ENCODE results near the gene GREM2. TPM values are rescaled to one million over a fixed set of nuclear protein-coding genes. Genes with fewer than 3 reads are reported as not detected.

Gene GREM2
- polyA plus RNA-seq, 2 of the 4 experiments (the other 2 are of a cell fraction) = 0.13 to 0.59 TPM

- FAIRE-seq = no peak
- Histone ChIP-seq H3K4me2 (no peak overlapping the region), H3K9me3 (no peaks in the 10 kb centered on the region), H3K27ac (no peak overlapping the region), H3K4me1 (no peaks in the 10 kb centered on the region; the same call in 2 of the 3 replicates), H3K4me3 (no peak overlapping the region)
- no peak for ATAC-seq
- DNase-seq (ENCODE audit: low read depth in 1 of 2, low spot score in 1 of 2) = no peak
- ChIA-PET CTCF (no interaction called here), POLR2A (no interaction called here)
- TF ChIP-seq, protein P1, sequence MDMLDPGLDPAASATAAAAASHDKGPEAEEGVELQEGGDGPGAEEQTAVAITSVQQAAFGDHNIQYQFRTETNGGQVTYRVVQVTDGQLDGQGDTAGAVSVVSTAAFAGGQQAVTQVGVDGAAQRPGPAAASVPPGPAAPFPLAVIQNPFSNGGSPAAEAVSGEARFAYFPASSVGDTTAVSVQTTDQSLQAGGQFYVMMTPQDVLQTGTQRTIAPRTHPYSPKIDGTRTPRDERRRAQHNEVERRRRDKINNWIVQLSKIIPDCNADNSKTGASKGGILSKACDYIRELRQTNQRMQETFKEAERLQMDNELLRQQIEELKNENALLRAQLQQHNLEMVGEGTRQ (IDR thresholded peaks at IDR 0.05) = no peak
- no peak for TF ChIP-seq EHMT2 (IDR thresholded peaks at IDR 0.05; ENCODE audit: low read depth)
- no peak for TF ChIP-seq PHF8 (IDR thresholded peaks at IDR 0.05; ENCODE audit: borderline replicate concordance, low read depth)
These were observed 144.1 kb downstream of the GREM2 start for GRCh38 chr1:240467895-240468294.

DNA sequence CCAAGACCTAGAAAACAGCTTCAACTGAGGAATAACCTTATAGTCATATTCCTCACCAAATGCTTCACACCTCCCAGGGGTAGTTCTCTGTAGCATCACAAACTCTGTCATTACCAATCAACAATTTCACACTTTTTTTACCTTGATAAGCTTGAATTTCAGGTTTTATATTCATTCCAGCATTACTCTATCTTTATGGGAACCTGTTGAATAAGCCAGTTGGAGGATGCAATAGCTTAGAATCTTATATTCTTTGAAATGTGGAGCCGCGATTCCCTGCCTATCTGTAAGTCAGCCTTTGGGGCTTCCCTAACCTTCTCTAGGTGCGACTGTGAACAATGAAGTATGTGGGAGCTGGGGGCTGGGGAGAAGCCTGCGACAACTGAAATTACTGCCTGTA is 145.4 kb downstream of the GREM2 start:
- WGBS (ENCODE audit: missing lambda C conversion rate) = 93% methylated on average over 4 of the region's 4 CpGs
- H3K9me3 ChIP-seq = no peaks in the 10 kb centered on the region
- no peak overlapping the region for H3K27ac ChIP-seq
- FAIRE-seq (no peak), DNase-seq (ENCODE audit: low read depth in 1 of 2, low spot score in 1 of 2) (no peak), ATAC-seq (no peak)
- ChIA-PET POLR2A (no interaction called here), CTCF (interaction anchor here (0.6 kb wide), 1 partner anchor 246 kb away, joined by 3 read pairs; no protein-coding TSS in a partner anchor)
- TF ChIP-seq TFCP2L1 (CRISPR knock-in tag; IDR thresholded peaks at IDR 0.05) = no peak
- TF ChIP-seq GATA3 (IDR thresholded peaks at IDR 0.05; ENCODE audit: borderline replicate concordance) = no peak
- TF ChIP-seq JUN (IDR thresholded peaks at IDR 0.05) = no peak
- TF ChIP-seq HDAC2 (IDR thresholded peaks at IDR 0.05) = no peak
- TF ChIP-seq PHF8 (IDR thresholded peaks at IDR 0.05; ENCODE audit: borderline replicate concordance, low read depth) = no peak
- no peak for TF ChIP-seq MAFK (IDR thresholded peaks at IDR 0.05; ENCODE audit: partially characterized antibody)
- TF ChIP-seq, protein P2, sequence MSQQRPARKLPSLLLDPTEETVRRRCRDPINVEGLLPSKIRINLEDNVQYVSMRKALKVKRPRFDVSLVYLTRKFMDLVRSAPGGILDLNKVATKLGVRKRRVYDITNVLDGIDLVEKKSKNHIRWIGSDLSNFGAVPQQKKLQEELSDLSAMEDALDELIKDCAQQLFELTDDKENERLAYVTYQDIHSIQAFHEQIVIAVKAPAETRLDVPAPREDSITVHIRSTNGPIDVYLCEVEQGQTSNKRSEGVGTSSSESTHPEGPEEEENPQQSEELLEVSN (IDR thresholded peaks at IDR 0.05; ENCODE audit: borderline replicate concordance, low read depth) = no peak
- TF ChIP-seq EHF (CRISPR knock-in tag; IDR thresholded peaks at IDR 0.05) = no peak
- no peak for TF ChIP-seq ZC3H11A (IDR thresholded peaks at IDR 0.05)
- TF ChIP-seq, protein P3, sequence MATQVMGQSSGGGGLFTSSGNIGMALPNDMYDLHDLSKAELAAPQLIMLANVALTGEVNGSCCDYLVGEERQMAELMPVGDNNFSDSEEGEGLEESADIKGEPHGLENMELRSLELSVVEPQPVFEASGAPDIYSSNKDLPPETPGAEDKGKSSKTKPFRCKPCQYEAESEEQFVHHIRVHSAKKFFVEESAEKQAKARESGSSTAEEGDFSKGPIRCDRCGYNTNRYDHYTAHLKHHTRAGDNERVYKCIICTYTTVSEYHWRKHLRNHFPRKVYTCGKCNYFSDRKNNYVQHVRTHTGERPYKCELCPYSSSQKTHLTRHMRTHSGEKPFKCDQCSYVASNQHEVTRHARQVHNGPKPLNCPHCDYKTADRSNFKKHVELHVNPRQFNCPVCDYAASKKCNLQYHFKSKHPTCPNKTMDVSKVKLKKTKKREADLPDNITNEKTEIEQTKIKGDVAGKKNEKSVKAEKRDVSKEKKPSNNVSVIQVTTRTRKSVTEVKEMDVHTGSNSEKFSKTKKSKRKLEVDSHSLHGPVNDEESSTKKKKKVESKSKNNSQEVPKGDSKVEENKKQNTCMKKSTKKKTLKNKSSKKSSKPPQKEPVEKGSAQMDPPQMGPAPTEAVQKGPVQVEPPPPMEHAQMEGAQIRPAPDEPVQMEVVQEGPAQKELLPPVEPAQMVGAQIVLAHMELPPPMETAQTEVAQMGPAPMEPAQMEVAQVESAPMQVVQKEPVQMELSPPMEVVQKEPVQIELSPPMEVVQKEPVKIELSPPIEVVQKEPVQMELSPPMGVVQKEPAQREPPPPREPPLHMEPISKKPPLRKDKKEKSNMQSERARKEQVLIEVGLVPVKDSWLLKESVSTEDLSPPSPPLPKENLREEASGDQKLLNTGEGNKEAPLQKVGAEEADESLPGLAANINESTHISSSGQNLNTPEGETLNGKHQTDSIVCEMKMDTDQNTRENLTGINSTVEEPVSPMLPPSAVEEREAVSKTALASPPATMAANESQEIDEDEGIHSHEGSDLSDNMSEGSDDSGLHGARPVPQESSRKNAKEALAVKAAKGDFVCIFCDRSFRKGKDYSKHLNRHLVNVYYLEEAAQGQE (IDR thresholded peaks at IDR 0.05) = no peak
- TF ChIP-seq HEYL (CRISPR knock-in tag; IDR thresholded peaks at IDR 0.05) = no peak
- TF ChIP-seq MAX (IDR thresholded peaks at IDR 0.05) = no peak
- TF ChIP-seq ZSCAN20 (CRISPR knock-in tag; IDR thresholded peaks at IDR 0.05) = no peak
- no peak for TF ChIP-seq RCOR1 (IDR thresholded peaks at IDR 0.05; ENCODE audit: low read depth, low read length)
- TF ChIP-seq PBX3 (IDR thresholded peaks at IDR 0.05) = no peak
- no peak for TF ChIP-seq HOXB5 (CRISPR knock-in tag; IDR thresholded peaks at IDR 0.05)
- no peak for TF ChIP-seq FOXS1 (CRISPR knock-in tag; IDR thresholded peaks at IDR 0.05)
- H3K4me2 ChIP-seq = no peak overlapping the region
- no peaks in the 10 kb centered on the region; the same call in 2 of the 3 replicates for H3K4me1 ChIP-seq
- H3K4me3 ChIP-seq = no peak overlapping the region

Measured in A549 (cell line).